HG03378 (cell line): ENCODE results near the gene PGAM1.
"Not testable (repeated sequence)": the region's sequence is repeated elsewhere in the genome, so short reads cannot be mapped to it uniquely, and the experiment has no call there.

Source experiments
- ATAC-seq: cut with Tn5 transposase; IDR thresholded peaks from one replicate; pipeline ENCODE4 v1.9.1; 2021; ENCODE audit warnings: mild to moderate bottlenecking, moderate library complexity; ENCODE audit not compliant: unreplicated experiment

Gene PGAM1

DNA sequence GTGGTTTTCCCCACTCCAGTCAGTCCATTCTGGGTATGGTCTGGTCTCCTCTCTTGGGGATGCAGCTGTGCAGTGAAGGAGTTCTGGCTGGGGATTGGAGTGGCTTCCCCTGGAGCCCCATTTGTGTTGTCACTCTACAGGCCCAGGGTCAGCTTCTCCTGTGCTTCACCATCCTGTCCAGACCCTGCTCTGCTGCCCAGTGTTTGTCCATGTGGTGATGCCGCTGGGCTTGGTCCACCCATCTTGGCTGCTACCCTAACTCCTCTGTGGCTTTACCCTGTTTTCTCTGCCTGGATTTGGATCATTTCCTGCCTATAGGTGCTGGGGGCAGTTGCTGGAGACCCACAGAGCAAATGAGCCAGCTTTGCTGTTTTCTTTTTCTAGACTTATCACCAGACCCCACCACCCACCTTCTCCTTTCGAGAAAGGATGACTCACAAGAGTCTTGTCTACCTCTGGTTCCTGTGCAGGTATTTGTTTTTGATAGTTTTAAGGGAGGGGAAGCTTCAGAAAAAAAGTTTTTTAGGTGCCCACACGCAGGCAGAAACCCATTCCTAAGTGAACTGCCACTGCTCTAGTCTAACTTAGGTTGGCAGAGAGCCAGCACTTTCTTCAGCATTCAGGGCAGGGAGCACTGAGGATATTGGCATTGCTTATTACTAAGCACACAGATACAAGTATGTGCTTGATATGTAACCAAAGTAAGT lies 28.5 kb downstream of the PGAM1 start:
- ATAC-seq: no peak

DNA sequence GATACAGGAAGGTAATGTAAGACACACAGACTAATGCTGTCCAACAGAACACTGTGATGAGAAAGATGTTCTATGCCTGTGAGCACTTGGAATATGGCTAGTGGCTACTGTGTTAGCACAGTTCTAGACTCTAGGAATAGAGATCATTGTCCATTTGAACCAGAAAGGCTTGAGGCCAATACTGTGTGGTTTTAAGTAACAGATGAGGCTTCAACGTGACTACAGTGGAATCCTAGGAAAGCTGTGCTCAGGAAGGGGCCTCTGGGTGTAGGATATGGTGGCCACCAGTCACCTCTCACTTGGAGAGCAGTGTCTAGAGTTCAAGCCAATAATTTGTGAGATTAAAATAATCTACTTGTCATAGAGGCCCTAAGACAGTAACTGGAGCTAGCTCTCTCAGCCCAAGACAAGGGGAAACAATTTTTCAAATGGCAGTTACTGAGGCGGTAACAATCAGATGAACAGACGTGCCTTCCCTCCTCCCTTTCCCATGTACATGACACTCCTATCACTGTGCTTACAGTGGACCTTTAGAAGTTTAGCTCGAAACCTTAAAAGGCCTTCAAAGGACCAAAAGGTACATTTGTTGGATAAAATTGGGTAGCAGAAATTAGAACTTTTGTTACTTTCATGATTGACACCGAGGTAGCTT lies 30.2 kb downstream of the PGAM1 start:
- ATAC-seq: no peak

DNA sequence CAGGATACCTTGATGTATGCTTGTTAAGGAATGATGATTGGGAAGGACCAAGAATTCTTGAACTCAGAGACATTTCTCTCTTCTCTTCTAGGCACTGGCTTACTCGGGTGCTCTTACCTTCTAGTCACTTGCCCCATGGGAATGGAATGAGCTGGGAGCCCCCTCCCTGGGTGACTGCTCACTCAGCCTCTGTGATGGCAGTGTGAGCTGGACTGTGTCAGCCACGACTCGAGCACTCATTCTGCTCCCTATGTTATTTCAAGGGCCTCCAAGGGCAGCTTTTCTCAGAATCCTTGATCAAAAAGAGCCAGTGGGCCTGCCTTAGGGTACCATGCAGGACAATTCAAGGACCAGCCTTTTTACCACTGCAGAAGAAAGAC lies 30.7 kb downstream of the PGAM1 start:
- no peak for ATAC-seq

DNA sequence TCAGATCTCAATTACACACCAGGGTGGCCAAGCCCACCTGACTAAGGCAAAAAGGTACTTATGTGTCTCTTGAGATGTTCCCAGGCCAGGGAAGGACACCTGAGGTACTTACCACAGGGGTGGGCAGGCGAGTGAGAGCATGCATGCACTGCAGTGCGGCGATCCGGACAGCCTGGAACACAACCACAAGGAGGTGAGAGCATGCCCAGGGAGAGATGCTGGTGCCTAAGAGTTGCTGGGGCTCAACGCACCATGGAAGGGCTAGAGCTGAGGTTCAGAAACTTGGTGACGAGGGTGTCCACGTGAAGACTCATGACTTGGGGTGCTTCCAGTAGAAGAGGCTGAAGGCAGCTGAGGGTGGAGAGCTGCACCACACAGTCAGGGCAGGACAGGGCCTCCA lies 33.1 kb downstream of the PGAM1 start:
- no peak for ATAC-seq

DNA sequence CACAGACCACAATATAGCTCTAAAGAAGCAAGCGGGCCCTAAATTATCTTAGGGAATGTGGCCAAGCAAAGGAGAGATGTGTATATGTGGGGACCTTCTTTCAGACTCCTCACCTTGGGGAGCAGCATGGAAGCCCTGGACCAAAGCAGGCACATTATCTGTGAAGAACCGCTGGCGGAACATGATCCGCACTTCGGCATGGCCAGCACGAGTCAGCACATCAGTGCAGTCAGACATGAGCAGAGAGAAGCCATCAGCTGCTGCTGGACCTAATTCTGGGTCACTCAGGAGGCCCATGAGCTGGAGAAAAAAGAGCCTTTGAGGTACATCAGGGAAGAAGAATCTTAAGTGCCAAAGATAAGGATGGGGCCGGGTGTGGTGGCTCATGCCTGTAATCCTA lies 33.9 kb downstream of the PGAM1 start:
- ATAC-seq: no peak

DNA sequence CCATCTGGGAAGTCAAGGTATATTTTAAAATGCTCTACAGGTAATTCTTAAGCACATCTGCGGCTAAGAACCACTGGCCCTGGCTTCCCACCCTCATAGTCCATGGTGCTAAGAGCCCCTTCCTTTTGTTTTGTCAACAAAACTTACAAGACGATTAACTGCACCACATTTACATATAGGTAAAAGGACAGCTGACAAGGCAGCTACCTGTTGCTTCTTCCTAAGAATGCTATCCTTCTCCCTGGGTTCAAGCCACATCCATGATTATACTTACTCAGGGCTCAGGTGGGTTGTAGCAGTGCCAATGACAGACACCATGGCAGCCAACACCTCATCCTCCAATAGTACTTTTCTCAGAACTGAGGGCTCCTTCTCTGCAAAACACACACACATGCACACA lies 36.3 kb downstream of the PGAM1 start:
- ATAC-seq: no peak

DNA sequence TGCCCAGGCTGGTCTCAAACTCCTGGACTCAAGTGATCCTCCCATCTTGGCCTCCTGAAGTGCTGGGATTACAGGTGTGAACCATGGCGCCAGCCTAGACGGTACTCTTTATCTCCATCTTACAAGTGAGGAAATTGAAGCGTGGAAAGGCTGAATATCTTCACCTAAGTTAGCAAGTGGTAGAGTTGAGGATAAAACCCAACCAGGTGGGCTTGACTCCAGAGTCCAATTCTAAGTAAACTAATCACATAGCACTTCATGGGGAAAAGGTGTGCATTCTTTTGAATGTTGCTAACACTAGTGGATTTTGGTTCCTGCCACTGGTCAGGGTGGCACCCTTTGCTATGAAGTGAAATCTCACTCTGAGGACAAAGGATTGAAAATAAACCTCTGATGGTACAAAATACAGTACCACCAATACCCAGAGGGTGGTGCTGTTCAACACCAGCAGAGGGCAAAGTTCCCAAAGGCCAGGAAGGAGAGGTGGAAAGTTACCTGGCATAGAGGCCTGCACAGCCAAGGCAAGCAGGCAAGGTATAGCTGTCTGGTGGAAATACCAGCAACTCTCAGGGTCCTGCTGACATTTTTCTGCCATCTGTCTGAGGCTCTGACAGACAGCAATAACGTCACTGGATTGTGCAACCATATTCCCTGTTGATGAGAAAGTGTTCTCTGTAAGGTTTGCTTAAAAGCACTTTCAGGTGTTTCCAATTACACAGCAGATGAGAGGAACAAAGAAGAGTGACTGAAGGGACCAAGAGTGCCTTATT lies 37.6 kb downstream of the PGAM1 start:
- ATAC-seq: no peak

DNA sequence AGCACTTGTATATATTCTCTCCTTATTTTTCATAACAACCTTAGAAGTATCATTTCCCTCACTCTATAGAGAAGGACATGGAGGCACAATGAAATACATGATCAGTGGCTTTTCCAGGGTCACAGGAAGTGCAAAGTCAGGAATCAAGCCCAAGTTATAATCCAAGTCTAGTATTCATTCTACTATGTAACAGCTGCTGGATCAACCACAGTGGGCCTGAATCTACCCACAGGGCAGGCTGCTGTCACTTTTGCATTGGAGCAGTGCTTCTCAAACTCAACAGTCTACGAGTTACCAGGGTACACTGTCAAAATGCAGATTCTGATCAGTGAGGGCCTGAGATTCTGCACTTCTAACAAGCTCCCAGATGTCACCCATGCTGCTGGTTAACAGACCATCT lies 38.2 kb downstream of the PGAM1 start:
- ATAC-seq: no peak

DNA sequence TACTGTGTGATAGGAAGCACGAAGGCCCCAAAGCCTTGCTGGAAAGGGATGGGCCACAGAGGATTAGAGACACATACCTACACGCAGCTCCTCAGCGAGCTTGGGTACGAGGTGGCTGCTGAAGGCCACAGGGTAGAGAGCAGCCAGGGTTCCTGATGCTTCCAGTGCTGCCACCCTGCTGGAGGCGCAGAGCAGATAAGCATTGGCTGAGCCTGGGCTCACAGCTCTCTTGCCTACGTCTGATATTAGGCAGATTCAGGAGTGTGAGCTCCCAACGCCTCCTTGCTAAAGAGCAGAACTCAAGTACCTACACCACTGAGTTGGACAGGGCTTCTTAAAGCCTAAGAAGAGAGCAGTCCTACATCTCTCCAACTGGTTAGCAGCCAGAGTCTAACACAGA lies 40.0 kb downstream of the PGAM1 start:
- ATAC-seq: no peak

DNA sequence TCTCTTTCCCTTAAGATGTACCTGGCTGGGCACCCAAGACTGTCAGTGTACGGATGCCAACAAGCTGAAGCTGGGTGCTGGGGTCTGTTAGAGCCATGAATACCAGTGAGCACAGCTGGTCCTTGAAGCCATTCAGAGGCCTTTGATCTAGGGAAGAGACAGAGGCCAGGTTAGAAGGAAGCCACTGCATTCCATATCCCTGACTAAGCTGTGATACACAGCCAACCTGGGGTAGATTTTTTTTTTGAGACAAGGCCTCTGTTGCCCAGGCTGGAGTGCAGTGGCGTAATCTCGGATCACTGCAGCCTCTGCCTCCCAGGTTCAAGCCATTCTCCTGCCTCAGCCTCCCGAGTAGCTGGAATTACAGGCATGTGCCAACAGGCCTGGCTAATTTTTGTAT lies 40.8 kb downstream of the PGAM1 start:
- ATAC-seq: no peak

DNA sequence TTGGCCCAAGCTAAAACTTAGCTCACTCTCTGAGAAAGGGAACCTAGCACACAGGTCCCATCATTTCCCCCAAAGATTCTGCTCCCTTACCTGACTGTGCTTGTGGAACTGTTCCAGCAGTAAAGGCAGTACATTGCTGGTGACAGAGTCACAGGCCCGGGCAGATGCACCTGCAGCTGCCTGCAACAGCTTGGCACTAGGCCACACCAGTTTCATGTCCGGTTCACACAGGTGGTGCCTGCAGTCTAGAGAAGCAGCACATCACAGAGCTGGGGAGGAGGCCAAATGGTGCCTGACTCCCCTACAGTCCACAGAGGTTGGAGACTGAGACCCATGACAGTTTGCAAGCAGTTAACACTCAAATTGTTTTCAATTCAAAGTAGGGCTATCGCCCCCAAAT lies 42.2 kb downstream of the PGAM1 start:
- no peak for ATAC-seq

DNA sequence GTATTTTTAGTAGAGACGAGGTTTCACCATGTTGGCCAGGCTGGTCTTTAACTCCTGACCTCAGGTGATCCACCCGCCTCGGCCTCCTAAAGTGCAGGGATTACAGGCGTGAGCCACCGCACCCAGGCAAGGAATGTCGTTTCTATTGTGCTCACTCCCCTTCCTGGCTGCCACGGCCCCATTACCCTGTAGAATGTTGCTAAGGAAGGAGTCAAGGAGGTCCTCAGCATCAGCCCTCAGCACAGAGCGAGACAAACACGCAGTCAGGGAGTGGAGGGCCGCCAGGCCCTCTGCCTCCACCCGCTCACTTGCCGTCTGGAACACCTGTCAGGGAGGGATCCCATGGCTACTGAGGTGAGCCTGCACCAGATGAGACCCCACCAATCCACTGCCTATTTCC lies 42.8 kb downstream of the PGAM1 start:
- not testable (repeated sequence) for ATAC-seq

DNA sequence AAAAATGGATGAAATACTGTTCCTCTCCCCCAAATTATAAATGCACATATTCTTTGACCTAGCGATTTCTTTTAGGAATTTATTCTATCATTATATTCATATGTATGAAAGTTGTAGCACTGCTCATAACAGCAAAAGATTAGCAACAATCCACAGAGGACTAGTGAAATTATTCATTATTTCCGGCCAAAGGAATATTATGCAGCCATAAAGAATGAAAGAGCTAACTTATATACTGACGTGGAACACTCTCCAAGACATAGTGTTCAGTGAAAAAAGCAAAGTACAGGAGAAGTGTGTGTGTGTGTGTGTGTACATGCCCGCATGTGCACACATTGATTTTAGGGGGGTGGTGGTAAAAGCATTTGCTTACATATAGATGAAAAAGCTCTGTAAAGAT lies 48.9 kb downstream of the PGAM1 start:
- no peak for ATAC-seq

DNA sequence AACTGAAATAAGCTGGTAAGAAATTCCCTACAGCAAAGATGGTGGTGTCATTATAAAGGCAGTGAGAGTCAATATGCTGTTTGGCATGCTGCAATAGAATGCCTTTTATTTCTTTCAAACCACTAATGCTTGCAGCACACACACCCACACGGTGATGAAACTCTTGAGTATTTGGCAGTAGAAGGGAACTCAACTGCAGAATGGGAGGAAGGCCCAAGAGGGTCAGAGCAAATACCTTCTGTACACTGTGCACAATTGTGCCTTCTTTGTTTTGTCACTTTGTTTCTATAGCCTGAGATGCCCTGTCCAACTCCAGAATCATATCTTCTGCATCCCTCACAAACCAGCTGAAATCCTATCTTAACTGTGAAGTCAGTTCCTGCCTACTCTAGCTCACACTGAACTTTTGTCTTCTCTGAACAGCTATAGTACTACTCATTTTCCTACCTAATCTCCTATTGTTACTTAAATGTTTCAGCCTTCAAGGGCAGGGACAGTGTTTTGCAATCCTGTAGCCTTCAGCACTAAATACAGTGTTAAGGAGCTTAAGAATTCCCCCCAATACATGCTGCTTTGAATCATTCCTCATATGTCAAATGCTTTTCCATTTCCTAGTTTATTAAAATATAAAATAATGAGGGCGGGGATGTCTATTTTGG lies 50.1 kb downstream of the PGAM1 start:
- ATAC-seq: no peak

DNA sequence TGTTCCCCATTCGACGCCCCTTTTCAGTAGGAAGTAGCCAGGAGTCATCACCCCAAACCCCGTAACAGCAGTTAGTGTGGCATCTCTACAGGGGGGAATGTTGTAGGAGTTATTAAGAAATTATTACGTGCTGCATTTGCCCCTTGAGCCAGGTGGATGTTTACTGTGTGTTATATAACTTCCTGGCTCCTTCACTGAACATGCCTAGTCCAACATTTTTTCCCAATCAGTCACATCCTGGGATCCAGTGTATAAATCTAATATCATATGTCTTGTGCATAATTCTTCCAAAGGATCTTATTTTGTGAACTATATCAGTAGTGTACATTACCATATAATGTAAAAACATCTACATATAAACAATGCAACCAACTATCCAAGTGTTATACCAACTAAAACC lies 53.4 kb downstream of the PGAM1 start:
- not testable (repeated sequence) for ATAC-seq

DNA sequence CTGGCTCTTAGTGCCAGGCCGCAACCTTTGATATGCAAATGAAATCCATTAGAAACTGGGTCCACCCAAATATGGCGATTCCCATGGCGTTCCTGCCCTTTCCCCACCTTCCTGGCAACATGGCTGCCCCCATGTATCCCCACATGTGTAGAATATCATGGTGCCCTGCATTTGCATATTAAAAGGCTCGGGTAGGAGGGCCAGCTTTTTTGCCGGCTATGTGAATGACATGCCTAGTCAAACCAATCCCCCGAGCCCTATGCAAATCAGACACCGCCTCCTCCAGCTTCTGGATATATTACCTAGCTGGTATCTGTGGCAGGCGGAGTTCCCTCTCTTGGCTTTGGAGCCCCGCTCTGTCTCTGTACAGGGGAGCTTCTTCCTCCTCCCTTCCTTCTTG lies 53.9 kb downstream of the PGAM1 start:
- no peak for ATAC-seq

DNA sequence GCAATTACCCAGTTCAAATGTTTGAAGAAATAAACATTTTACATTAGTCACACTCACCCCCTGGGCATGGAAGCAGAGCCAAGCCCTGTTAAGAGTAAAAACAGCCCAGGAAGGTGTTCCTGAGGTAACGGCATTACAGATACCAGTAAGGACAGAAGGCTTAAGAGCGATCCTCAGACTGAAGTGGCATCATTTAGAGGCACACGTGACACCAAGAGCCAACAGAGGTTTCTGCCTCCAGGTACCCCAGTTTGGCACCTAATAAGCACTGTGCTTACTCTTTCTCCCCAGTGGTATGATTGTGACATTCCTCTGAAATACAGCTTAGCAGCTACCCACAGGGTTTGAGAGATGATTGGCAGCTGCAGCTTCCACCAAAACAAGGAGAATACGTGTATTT lies 55.1 kb downstream of the PGAM1 start:
- no peak for ATAC-seq

DNA sequence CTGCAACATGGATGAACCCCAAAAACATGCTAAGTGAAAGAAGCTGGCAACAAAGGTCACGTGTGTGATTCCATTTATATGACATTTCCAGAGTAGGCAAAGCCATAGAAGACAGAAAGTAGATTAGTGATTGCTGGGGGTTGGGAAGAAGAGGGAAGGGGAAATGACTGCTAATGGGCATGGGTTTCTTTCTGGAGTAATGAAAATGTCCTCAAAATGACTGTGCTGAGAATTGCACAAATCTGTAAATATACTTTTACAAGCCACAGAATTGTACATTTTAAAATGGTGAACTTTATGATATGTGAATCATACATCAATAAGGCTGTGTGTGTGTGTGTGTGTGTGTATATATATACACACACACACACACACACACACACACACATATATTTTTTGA lies 56.4 kb downstream of the PGAM1 start:
- no peak for ATAC-seq
